NK-92 (cell line): ENCODE results near the gene NFYC.
"Not testable (repeated sequence)": the region's sequence is repeated elsewhere in the genome, so short reads cannot be mapped to it uniquely, and the experiment has no call there.

ENCODE experiments used
- DNase-seq: peaks from one replicate; lab custom pipeline; 2025; ENCODE audit not compliant: unreplicated experiment; lab: John Stamatoyannopoulos, UW

NFYC gene

DNA sequence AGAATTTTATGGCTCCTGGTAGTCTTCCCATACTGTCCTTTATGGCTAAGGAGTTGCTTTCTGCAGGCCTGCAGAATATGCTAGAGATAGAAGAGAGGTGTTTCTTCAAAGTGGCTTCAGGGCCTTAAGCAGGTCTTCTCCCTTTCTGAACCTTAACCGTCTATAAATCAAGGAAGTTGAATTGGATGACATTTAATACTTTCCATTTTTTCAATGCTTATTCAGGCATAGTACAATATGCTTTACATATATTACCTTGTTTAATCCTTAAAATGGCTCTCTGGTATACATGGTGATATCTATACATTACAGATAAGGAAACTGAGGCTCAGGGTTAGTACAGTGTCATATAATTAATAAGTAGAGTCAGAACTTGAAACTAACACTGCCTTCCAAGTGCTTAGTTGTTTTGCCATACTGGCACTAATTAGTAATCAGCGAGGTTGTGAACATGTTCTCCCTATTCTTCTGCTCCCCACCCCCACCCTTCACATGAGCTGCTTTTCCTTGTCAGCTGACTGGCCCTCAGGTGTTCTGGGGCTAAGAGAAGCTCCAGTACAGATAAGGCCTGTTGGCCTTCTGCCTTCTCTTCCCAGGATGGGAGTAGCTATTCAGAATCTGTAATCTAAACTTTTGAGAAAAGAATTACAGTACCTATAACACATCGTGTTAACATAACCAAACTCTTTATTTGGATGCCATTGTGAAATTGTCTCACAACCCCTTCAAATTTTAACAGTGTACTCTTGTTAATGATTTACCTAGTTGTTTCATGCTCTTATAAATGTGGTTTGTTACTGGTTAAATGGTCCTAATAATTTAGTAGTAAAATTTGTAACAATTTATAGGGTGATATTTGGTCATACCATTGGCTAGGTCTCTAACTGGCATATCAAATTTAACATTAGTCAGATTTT, 13.6 kb downstream of the NFYC start:
- DNase-seq = no peak

DNA sequence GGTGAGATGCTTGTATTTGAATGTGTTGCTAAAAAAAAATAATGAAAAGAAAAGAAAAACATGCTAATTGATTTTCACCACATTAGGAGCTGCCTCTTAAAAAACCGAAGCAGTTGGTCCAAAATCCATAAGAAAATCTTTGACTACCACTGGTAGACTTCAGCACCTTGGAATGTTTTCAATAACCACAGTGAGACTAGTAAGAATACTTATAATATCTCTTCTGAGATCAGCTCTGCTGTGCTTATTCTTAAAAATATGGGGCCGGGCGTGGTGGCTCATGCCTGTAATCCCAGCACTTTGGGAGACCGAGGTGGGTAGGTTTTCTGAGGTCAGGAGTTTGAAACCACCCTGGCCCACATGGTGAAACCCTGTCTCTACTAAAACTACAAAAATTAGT, 15.1 kb downstream of the NFYC start:
- DNase-seq = no peak

DNA sequence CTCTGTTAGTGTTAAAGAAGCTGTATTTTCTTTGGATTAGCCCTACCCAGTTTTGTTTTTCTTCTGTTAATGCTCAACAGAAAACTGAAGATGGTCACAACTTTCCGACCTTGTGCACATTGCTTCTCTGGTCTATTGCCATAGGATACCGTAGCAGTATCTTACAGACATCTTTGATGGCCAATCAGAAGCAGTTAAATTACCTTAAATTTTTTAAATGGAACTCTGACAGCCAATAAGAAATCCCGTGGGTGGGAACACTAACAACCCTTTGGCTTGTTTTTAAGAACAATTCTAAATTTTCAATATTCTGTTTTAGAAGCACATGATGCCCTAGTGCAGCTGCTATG, 17.2 kb downstream of the NFYC start:
- DNase-seq = no peak

DNA sequence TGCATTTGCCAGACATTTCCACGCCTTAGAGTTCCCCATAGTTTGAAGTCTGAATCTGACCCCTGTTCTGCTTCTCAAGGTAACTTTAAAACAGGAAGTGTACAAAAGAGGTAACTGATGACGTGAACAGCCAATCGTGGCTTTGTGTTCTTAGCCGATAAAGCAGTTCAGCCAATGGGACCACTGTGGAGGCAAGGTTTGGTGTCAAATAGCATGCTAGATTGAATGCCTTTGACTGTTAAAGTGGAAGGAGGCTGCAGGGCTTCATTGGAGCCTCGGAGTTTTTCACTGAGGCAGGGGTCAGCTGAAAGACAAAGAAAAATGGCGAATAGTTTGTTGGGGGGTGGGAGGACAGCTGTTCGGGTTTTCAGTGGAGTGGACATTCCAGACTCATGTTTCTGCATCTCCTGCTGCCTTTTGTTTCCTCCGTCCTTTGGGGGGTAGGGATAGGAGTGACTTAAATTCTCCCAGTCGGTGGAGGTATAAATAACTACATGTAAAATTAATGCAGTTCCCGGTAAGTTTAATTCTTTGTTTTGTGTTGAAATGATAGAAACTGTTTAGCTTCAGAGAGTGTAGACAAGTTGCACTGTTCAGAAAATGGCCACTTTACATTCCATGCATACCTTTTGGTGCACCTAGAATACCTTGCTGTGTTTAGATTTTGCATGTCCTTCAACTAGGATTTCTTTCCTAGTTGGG, 17.7 kb downstream of the NFYC start:
- peak; percentile 56 for DNase-seq

DNA sequence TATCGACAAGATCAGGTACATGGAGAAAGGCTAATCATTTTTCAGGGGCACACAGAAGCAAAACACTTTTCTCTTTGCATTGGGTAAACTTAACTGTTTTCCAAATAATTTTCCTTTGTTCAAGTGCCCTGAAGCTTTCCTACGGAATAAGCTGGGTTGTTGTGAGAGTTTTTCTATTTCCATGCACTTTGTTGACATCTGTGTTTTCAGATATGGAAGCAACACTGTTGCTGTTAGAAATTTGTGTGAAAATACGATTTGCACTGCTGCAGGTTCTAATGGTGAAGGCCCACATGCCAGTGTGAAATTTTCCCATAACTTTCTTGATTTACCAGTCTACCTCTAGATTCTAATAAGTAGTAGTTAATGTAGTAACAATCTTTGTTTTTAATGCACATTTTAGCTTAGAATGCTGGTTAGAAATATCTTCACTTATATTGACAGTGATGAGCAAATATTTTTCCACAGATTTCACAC, 18.3 kb downstream of the NFYC start:
- no peak for DNase-seq

DNA sequence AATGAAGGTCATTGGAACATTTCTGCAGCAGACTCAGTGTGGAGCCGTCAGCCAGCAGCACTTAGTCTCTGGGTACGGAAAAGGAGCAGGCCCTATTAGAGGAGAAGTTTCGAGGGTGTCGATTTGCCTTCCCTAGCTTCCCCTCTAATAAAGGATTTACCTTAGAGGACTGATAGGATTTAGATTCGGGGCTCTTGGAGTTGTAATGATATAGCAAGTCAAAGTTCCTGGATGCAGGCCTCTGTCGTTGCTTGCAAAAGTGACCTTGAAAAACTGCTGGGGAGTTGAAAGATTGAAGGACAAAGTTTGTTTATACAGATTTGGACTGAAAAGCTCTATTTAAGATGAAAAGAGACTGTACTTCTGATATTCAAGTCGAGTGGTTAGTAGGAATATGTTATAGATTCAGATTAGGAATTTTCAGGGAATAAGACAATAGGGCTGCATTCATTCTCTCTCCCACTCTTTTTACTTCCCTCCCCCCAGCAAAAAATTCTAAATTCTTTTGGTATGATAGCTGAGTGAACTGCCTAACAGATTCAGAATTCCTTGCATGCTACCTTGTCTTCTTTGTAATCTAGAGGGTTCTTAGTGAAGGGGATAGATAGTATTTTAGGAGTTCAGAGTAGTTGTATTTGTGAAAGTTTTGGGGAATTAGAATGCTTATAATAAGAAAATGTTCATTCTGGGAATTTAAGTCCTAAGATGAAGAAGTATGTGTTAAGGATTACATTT, 19.2 kb downstream of the NFYC start:
- no peak for DNase-seq

DNA sequence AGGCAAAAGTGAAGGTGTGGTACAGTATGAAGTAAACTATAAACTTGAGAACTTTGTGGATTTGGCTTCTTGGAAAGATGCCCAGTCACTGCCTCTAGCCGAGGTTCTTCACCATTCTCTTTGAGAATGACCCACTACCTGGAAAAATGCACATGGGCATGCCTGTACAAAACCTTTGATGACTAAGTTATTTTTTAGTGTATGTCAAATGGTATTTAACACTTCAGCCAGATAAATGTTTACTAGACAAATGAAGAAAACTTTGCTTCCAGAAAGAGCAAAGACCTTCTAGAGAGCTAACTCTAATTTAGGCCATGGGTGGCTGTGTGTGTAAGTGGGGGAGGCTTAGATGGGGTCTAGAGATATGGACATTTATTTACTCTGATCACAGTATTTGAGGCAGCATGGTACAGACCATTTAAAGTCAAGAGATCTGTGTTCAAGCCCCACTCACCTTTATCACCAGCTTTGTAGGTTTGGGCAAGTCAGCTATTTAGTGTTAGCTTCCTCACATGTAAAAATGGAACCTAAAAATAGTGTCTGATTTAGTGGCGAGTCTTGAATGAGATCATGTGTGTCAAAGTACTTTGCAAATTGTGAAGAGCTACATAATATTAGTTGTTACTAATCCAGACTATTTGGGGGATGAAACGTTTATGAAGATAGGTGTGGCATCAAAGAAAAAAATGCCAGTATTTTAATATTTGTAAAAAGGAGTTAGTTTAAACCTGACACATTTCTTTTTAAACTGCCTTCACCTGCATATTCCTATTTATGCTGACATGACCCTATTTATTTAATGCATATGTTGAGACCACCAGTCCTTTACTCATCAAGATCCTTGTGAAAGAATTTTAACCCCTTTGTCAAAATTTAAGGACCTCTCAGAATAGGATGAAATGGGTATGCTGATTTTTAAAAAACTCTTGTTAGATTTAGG, 20.2 kb downstream of the NFYC start:
- no peak for DNase-seq

DNA sequence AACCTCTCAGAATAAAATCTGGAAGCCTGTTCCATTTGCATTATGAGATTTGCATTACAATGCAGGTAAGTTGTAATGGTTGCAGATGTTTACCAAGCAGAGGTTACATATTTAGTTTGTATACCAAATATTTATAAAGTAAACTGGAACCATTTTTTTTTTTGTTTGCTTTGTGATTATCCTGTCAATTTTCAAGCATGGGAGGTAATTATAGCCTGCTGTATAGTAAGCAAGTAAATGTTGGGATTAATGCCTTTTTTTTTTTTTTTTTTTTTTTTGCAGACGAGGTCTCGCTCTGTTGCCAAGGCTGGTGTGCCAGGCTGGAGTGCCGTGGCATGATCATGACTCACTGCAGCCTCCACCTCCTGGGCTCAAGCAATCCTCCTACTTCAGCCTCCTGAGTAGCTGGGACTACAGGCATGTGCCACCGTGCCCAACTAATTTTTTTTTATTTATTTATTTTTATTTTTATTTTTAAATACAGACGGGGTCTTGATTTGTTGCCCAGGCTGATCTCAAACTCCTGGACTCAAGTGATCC, 21.0 kb downstream of the NFYC start:
- DNase-seq = no peak

DNA sequence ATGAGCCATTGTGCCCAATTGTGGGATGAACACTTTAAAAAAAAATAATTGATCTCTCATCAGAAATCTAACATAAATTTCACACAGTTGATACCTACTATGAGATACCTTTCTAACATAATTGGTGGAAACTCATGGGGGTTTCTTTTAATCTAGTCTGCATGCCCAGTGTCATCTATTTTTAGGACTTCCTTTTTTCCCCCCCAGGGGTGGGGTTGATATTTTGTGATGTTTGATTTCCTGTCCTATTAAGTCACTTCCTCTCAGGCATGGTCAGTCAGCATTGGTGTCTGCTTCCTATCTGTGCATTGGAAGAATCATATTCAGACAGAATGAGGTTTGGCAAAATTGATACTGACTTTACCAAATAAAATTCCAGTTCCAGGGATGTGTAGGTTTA, 21.5 kb downstream of the NFYC start:
- no peak for DNase-seq

DNA sequence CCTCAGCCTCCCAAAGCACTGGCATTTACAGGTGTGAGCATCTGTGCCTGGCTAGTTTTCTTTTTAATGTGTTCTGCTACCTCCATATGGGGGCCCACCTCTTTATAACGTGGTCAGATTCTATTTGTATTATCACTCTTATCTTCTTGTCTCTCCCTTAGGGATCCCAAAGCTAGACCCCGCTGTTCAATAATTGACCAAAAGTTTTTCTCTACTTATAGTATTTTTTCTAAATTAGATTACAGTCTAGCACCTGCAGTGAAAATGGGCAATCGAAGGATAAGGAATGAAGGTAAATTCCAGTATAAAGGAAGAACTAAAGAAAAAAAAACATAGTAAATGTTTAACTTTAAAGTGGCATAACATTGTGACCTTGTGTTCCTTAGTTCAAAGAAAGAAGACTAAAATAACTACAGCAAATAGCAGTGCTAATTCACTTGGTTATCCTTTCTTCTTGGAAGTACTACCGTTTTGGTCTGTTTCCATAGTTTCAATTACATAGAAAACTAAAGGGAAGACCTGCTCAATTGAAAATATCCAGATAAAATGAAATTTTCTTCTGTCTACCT, 24.1 kb downstream of the NFYC start:
- no peak for DNase-seq

DNA sequence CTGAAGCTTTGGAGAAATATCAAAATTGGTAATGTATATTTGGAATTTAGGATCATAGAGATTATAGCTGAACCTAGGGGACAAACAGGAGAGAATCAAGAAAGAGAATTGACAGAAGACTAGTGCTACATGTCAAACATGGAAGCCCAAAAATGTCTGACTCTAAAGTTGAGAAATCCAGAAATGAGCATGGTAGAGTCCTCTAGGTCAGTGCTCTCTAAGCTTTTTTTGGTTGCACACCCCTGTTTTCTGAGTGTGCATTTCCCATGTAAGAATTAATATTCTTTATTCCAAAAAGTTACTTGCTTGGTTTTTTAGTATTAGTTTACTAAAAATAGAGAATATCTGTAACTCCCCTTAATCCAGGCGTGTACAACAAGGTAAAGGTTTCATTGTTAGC, 25.6 kb downstream of the NFYC start:
- DNase-seq = no peak

DNA sequence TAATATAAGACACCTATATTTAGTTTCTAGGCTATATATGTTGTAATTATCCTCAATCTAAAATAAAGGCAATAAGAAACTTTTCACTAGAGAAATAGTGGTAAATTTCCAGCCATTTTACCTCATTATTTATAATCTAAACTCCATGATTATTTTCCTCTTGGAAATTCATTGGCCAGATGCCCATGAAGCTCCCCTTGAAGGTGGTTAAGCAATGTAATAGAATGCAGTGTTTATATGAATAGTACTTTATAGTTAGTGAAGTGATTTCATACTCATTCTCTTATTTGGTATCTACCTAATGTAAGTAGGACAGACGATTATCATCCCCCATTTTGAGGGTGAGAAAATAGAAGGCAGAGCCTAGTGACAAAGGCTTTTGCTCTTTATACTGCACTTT, 26.5 kb downstream of the NFYC start:
- no peak for DNase-seq

DNA sequence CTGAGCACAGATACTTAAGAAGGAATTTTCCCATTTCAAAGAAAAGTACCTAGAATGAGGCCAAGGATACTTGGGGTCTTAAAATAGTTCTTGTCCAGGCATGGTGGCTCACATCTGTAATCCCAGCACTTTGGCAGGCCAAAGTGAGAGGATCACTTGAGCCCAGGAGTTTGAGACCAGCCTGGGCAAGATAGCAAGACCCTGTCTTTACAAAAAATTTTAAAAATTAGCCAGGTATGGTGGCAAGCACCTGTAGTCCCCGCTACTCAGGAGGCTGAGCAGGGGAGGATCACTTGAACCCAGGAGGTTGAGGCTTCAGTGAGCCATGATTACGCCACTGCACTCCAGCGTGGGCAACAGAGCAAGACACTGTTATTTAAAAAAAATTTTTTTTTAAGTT, 29.0 kb downstream of the NFYC start:
- no peak for DNase-seq

DNA sequence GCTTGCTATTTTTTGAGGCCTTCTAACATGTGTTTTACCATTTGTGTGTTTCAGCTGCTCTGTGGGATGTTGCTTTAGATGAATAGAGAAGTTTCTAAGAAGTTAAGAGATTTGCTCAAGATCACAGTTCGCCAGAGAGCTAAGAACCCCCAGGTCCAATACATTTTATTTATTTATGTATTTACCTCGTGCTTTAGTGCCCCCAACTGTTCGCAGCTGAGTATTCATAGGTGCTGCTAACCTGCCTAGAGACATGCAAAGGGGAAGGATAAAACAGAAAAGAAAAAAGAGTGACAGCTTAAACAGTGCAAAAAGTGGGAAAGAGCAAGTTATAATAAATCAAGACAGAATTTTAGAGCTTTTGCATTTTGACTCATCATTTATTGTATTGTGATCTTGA, 31.1 kb downstream of the NFYC start:
- no peak for DNase-seq

DNA sequence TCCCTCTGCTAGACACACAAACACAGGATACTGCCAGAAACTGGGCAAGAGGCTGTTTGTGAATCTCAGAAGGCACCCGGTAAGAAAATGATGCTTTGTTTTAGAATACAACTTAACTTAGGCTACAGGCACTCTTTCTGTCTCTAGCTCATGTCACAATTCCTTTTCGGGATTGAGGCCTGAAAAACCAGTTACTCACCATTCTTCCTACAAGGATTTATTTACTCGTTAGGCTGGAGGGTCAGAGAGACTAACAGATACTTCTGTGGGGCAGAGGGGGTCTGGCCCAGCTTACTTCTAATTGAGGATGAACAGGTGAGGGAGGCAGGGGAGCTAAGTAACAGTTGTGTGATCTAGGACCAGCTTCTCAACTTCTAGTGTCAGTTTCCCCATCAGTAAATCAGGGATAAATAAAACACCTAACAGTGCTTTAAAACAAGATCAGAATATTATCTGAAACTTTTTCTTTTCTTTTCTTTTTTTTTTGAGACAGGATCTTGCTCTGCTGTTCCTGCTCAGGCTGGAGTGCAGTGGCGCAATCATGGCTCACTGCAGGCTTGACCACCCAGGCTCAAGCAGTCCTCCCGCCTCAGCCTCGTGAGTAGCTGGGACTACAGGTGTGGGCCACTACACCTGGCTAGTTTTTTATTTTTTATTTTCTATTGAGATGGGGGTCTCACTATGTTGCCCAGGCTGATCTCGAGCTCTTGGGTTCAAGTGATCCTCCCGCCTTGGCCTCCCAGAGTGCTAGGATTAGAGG, 31.9 kb downstream of the NFYC start:
- no peak for DNase-seq

DNA sequence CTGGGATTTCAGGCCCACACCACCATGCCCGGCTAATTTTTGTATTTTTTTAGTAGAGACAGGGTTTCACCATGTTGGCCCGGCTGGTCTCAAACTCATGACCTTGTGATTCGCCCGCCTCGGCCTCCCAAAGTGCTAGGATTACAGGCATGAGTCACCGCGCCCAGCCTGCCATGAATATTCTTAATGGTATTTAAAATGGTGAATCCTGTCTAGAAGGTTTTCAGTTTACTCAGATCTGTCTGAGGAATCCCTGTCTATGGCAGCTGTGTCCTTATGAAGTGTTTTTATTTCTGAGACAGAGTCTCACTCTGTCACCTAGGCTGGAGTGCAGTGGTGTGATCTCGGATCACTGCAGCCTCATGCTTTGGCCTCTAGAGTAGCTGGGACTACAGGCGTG, 36.2 kb downstream of the NFYC start:
- not testable (repeated sequence) for DNase-seq

DNA sequence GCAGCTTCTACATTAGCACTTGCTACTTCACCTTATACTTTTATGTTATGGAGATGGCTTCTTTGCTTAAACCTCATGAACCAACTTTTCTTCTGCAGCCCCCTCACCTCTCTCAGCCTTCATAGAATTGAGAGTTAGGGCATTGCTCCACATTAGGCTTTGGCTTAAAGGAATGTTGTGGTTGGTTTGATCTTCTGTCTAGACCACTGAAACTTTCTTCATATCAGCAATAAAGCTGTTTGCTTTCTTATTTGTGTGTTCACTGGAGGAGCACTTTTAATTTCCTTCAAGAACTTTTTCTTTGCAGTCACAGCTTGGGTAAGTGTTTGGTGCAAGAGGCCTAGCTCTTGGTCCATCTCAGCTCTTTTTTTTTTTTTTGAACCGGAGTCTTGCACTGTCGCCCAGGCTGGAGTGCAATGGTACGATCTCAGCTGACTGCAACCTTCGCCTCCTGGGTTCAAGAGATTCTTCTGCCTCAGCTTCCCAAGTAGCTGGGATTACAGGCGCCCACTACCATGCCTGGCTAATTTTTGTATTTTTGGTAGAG, 37.9 kb downstream of the NFYC start:
- not testable (repeated sequence) for DNase-seq

DNA sequence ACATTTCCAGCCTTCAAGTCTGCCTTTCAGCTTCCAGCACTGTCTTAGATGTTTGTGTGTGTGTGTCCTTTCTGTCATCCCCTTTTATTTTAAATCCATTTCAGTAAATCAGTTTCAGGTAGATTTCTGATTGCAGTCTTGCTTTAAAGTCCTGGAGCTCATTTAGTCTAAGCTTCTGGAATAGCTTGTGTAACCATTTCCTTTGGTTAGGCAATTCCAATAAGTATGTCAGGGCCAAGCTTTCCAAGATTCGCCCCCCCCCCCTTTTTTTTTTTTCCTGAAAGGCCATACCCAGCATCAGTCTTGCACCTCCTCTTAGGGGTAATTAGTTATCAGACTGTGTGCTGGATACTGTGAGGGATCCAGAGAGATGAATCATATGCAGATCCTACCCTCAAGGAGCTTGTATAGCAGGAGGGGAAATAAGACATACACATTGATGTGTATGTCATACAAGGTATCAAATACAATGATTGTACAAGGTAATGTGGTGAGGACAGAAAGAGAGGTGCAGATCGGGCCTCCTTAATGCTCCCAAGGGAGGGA, 41.3 kb downstream of the NFYC start:
- no peak for DNase-seq
